Adrenal gland (tissue), 5 donors: ENCODE measurements around the gene DRG2.

ENCODE experiments used
- CTCF ChIP-seq, 6 experiments: fragments of 450-650 bp in 4 of 6; fragments of 200-600 bp in 2 of 6; sonication (generic) in 1 of 6; IDR thresholded peaks; 1 replicate in 5 of 6; 2 replicates in 1 of 6; pipeline versions ENCODE4 v1.5.1 to v1.8.0; 2016 to 2021; ENCODE audit warnings: antibody characterized with exemption in 6 of 6, mild to moderate bottlenecking in 2 of 6, moderate library complexity in 1 of 6
- POLR2A ChIP-seq, 2 donors: fragments of 450-650 bp; IDR thresholded peaks; one replicate each; pipeline ENCODE4 v1.6.1; 2017; ENCODE audit warnings: antibody characterized with exemption in 2 of 2, mild to moderate bottlenecking in 2 of 2, moderate library complexity in 1 of 2
- donor health status: DM: no; HTN: no; CAD: no.

DNA sequence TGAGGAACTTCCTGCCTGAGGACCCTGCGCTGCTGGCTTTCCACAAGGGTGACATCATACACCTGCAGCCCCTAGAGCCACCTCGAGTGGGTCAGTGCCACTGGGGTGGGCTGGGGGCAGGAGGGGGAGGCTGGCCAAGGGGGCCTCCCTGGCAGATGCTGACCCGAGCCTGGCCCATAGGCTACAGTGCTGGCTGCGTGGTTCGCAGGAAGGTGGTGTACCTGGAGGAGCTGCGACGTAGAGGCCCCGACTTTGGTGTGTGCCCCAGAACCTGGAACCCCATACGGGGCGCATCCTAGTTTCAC lies 69.2 kb downstream of the DRG2 start:
- TF ChIP-seq CTCF (IDR thresholded peaks at IDR 0.05) = no peak
- TF ChIP-seq POLR2A (IDR thresholded peaks at IDR 0.05) = no peak
